ENCODE results near the gene MDFIC2. TPM values are rescaled to one million over a fixed set of nuclear protein-coding genes. Genes with fewer than 3 reads are reported as not detected.

MDFIC2 gene
- total RNA-seq, 4 donors from 2014 or later = not detected

- H3K36me3 ChIP-seq = no peaks in the 10 kb centered on the region
- H3K4me3 ChIP-seq = no peak overlapping the region
- TF ChIP-seq CTCF (IDR thresholded peaks at IDR 0.05) (no peak), EP300 (IDR thresholded peaks at IDR 0.05) (no peak), POLR2A (IDR thresholded peaks at IDR 0.05) (no peak), POLR2AphosphoS5 (IDR thresholded peaks at IDR 0.05) (no peak)
- H3K9me3 ChIP-seq = no peaks in the 10 kb centered on the region
- H3K4me1 ChIP-seq = no peaks in the 10 kb centered on the region
- DNase-seq (ENCODE audit: low spot score in 2 of 2) = no peak
- 84% methylated on average over 1 of the region's 1 CpG for WGBS
- H3K27ac ChIP-seq = no peak overlapping the region
- H3K27me3 ChIP-seq = no peaks in the 10 kb centered on the region
Observed at GRCh38 chr3:70233812-70234211, 78.6 kb downstream of the MDFIC2 start.

GRCh38 chr3:70233112-70233511 is 79.3 kb downstream of the MDFIC2 start:
- TF ChIP-seq POLR2AphosphoS5 (IDR thresholded peaks at IDR 0.05) (no peak), EP300 (IDR thresholded peaks at IDR 0.05) (no peak), CTCF (IDR thresholded peaks at IDR 0.05) (no peak), POLR2A (IDR thresholded peaks at IDR 0.05) (no peak)
- no peaks in the 10 kb centered on the region for H3K9me3 ChIP-seq
- no peak overlapping the region for H3K4me3 ChIP-seq
- WGBS = 81% methylated on average over 5 of the region's 5 CpGs
- DNase-seq (ENCODE audit: low spot score in 2 of 2) = no peak
- H3K4me1 ChIP-seq = no peaks in the 10 kb centered on the region
- no peaks in the 10 kb centered on the region for H3K27me3 ChIP-seq
- no peaks in the 10 kb centered on the region for H3K36me3 ChIP-seq
- no peak overlapping the region for H3K27ac ChIP-seq

DNA sequence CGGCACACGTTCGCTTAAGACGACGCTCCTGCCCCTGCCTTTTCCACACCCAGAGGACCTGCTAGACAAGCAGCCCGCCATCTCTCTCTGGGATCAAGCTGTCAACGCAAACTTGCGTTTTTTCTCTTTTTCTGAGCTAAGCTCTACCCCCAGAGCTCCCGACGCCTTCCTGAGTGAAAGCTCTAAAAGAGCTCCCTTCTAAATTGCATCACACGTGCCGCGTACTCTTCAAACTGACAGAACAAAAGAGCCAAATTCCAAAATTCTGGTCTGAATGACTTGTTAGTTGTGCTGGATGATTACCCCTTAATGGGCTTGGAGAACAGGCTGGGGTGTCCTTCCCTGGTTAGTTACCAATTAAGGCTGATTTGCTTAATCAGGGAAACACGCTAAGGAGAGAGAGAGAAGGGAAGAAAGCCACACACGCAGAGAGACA is 81.2 kb downstream of the MDFIC2 start:
- no peaks in the 10 kb centered on the region for H3K4me1 ChIP-seq
- H3K27ac ChIP-seq = no peak overlapping the region
- WGBS = 83% methylated on average over 15 of the region's 15 CpGs
- H3K9me3 ChIP-seq = no peaks in the 10 kb centered on the region
- no peaks in the 10 kb centered on the region for H3K36me3 ChIP-seq
- TF ChIP-seq EP300 (IDR thresholded peaks at IDR 0.05) (no peak), CTCF (IDR thresholded peaks at IDR 0.05) (no peak), POLR2A (IDR thresholded peaks at IDR 0.05) (no peak), POLR2AphosphoS5 (IDR thresholded peaks at IDR 0.05) (no peak)
- no peak overlapping the region for H3K4me3 ChIP-seq
- no peaks in the 10 kb centered on the region for H3K27me3 ChIP-seq
- DNase-seq (ENCODE audit: low spot score in 2 of 2) = no peak

DNA sequence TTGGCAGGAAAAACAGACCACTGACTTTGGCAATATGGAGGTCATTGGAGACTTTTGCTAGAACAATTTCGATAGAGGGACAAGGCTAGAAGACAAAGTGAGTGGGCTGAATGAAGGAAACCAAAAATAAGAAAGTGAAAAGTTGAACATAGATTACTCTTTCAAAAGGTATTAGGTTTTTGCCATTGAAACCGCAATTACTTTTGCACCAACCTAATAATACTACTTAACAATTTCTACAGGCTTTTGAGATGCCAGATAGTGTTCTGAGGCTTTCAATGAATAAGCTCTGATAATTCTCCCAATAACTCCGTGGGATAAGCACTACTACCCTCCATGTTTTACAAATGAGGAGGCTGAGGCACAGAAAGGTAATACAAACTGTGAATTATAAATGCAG is 85.0 kb downstream of the MDFIC2 start:
- 85% methylated on average over 3 of the region's 3 CpGs for WGBS
- no peaks in the 10 kb centered on the region for H3K9me3 ChIP-seq
- H3K27me3 ChIP-seq = peaks cover 9% of the 10 kb centered on the region
- no peak overlapping the region for H3K4me3 ChIP-seq
- no peaks in the 10 kb centered on the region for H3K36me3 ChIP-seq
- no peaks in the 10 kb centered on the region for H3K4me1 ChIP-seq
- TF ChIP-seq POLR2A (IDR thresholded peaks at IDR 0.05) (no peak), POLR2AphosphoS5 (IDR thresholded peaks at IDR 0.05) (no peak), CTCF (IDR thresholded peaks at IDR 0.05) (no peak), EP300 (IDR thresholded peaks at IDR 0.05) (no peak)
- H3K27ac ChIP-seq = no peak overlapping the region
- DNase-seq (ENCODE audit: low spot score in 2 of 2) = no peak

GRCh38 chr3:70225146-70225545 is 87.3 kb downstream of the MDFIC2 start:
- 75% methylated on average over 3 of the region's 3 CpGs for WGBS
- Histone ChIP-seq H3K4me1 (no peaks in the 10 kb centered on the region), H3K36me3 (no peaks in the 10 kb centered on the region), H3K27me3 (peaks cover 9% of the 10 kb centered on the region), H3K4me3 (no peak overlapping the region), H3K27ac (no peak overlapping the region), H3K9me3 (no peaks in the 10 kb centered on the region)
- TF ChIP-seq EP300 (IDR thresholded peaks at IDR 0.05) (no peak), CTCF (IDR thresholded peaks at IDR 0.05) (no peak), POLR2A (IDR thresholded peaks at IDR 0.05) (no peak), POLR2AphosphoS5 (IDR thresholded peaks at IDR 0.05) (no peak)
- DNase-seq (ENCODE audit: low spot score in 2 of 2) = no peak

Data from suprapubic skin (tissue), 4 donors.